GM19025 (cell line): ENCODE measurements around the gene SEMA3F.

Experiments
- ATAC-seq: cut with Tn5 transposase; IDR thresholded peaks from one replicate; pipeline ENCODE4 v1.9.1; 2021; ENCODE audit warnings: mild to moderate bottlenecking, low read depth, moderate library complexity; ENCODE audit not compliant: unreplicated experiment

Gene SEMA3F

GRCh38 chr3:50169232-50169832, 14.2 kb downstream of the SEMA3F start:
- no peak for ATAC-seq

- ATAC-seq, result no peak
These were observed 14.7 kb downstream of the SEMA3F start for GRCh38 chr3:50169858-50170257.

- ATAC-seq, result no peak
These were observed 15.6 kb downstream of the SEMA3F start for GRCh38 chr3:50170689-50171088.

GRCh38 chr3:50171540-50172301, 16.6 kb downstream of the SEMA3F start:
- ATAC-seq, result no peak

GRCh38 chr3:50172626-50173220, 17.6 kb downstream of the SEMA3F start:
- ATAC-seq, result no peak

- no peak for ATAC-seq
These were observed 18.8 kb downstream of the SEMA3F start for GRCh38 chr3:50173685-50174516.

GRCh38 chr3:50174517-50174895, 19.4 kb downstream of the SEMA3F start:
- no peak for ATAC-seq

- ATAC-seq, result no peak
These were observed 19.9 kb downstream of the SEMA3F start for GRCh38 chr3:50174947-50175524.

GRCh38 chr3:50177346-50177745, 22.2 kb downstream of the SEMA3F start:
- no peak for ATAC-seq

GRCh38 chr3:50179710-50180109, 24.6 kb downstream of the SEMA3F start:
- ATAC-seq, result no peak

- ATAC-seq, result no peak
These were observed 26.9 kb downstream of the SEMA3F start for GRCh38 chr3:50181985-50182384.

GRCh38 chr3:50182533-50183099, 27.5 kb downstream of the SEMA3F start:
- ATAC-seq, result no peak

GRCh38 chr3:50183755-50184154, 28.6 kb downstream of the SEMA3F start:
- ATAC-seq, result no peak

- ATAC-seq, result no peak
These were observed 29.3 kb downstream of the SEMA3F start for GRCh38 chr3:50184242-50184978.

- no peak for ATAC-seq
These were observed 30.1 kb downstream of the SEMA3F start for GRCh38 chr3:50185230-50185629.

GRCh38 chr3:50186096-50186495, 31.0 kb downstream of the SEMA3F start:
- ATAC-seq, result no peak

GRCh38 chr3:50187750-50188149, 32.6 kb downstream of the SEMA3F start:
- no peak for ATAC-seq

- ATAC-seq, result no peak
These were observed 34.1 kb downstream of the SEMA3F start for GRCh38 chr3:50189274-50189673.

- no peak for ATAC-seq
These were observed 34.9 kb downstream of the SEMA3F start for GRCh38 chr3:50189989-50190388.
